ENCODE measurements around the gene LDLRAD1. TPM values are rescaled to one million over a fixed set of nuclear protein-coding genes. Genes with fewer than 3 reads are reported as not detected.

LDLRAD1 gene
- total RNA-seq, 1 experiment from 2014 or later, result not detected

DNA sequence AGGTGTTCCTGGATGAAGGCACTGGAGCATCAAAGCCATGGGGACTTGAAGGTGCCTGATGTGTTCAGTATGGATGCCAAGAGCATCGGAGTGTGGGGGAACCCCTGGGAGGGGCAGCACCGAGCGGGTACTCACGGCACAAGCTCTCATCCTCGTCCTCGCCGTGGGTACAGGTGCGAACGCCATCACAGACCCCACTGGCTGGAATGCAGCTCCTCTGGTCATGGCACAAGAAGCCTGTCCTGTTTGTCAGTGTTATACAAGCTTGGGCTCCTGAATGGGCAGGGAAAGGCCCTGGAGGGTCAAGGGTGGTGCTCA is 6.0 kb downstream of the LDLRAD1 start:
- TF ChIP-seq, protein P1, sequence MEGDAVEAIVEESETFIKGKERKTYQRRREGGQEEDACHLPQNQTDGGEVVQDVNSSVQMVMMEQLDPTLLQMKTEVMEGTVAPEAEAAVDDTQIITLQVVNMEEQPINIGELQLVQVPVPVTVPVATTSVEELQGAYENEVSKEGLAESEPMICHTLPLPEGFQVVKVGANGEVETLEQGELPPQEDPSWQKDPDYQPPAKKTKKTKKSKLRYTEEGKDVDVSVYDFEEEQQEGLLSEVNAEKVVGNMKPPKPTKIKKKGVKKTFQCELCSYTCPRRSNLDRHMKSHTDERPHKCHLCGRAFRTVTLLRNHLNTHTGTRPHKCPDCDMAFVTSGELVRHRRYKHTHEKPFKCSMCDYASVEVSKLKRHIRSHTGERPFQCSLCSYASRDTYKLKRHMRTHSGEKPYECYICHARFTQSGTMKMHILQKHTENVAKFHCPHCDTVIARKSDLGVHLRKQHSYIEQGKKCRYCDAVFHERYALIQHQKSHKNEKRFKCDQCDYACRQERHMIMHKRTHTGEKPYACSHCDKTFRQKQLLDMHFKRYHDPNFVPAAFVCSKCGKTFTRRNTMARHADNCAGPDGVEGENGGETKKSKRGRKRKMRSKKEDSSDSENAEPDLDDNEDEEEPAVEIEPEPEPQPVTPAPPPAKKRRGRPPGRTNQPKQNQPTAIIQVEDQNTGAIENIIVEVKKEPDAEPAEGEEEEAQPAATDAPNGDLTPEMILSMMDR (IDR thresholded peaks at IDR 0.05; ENCODE audit: unreplicated experiment), result no peak
- BruUV-seq (replicated peaks), result no TSS peak
- H3K4me3 Mint-ChIP-seq (ENCODE audit: unreplicated experiment), result no peak overlapping the region
- ChIA-PET POLR2A (no interaction called here), CTCF (interaction anchor here (0.6 to 0.8 kb wide), 2 partner anchors 52 to 192 kb away, joined by 3 to 4 read pairs; no protein-coding TSS in a partner anchor)
- H3K27me3 Mint-ChIP-seq (ENCODE audit: insufficient read depth, unreplicated experiment), result peaks cover 30% of the 10 kb centered on the region
- intact Hi-C loops (cut with micrococcal nuclease), result no loop called here
- H3K27ac Mint-ChIP-seq (ENCODE audit: low read depth, unreplicated experiment), result no peak overlapping the region
- peaks cover 13% of the 10 kb centered on the region for H3K4me1 Mint-ChIP-seq (ENCODE audit: insufficient read depth, unreplicated experiment)
- no peak for DNase-seq (ENCODE audit: unreplicated experiment)
- peaks cover 4% of the 10 kb centered on the region for H3K36me3 Mint-ChIP-seq (ENCODE audit: insufficient read depth, unreplicated experiment)
- H3K9me3 Mint-ChIP-seq (ENCODE audit: unreplicated experiment), result no peaks in the 10 kb centered on the region

DNA sequence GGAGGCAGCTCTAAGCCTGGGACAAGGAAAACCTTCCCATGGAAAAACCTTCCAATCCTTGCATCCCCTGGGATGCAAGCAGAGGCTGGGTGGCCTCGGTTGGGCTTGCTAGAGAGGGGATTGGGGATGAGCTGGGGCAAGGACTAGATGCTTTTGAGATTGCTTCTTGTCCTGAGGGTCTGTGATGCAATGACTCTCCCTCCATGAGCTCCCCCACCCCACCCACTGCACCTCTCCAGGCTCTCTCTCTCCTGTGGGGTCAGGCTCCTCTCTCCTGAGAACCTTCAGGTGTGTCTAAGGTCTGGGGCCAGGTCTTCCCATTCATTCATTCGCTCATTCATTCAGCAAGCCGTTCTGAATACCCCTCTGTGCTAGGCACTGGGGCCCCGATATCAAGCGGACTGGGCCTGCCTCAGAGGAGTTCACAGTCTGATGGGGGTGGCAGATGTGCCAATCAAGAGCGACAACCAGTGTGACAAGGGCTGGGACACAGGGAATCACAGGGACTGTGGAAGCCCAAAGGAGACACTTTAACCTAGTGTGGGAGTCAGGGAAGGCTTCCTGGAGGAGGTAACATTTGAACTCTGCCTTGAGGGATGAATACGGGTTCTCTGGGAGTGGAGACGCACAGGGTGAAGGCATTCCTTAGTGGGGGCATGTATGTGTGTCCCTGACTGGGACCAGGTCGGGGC is 6.5 kb downstream of the LDLRAD1 start:
- DNase-seq (ENCODE audit: unreplicated experiment), result no peak
- Mint-ChIP-seq H3K36me3 (ENCODE audit: insufficient read depth, unreplicated experiment) (peaks cover 4% of the 10 kb centered on the region), H3K4me1 (ENCODE audit: insufficient read depth, unreplicated experiment) (peaks cover 8% of the 10 kb centered on the region), H3K4me3 (ENCODE audit: unreplicated experiment) (no peak overlapping the region), H3K9me3 (ENCODE audit: unreplicated experiment) (no peaks in the 10 kb centered on the region), H3K27me3 (ENCODE audit: insufficient read depth, unreplicated experiment) (peaks cover 35% of the 10 kb centered on the region), H3K27ac (ENCODE audit: low read depth, unreplicated experiment) (no peak overlapping the region)
- TF ChIP-seq, protein P1 (IDR thresholded peaks at IDR 0.05; ENCODE audit: unreplicated experiment), result no peak
- no TSS peak for BruUV-seq (replicated peaks)
- intact Hi-C loops (cut with micrococcal nuclease), result no loop called here
- ChIA-PET POLR2A (no interaction called here), CTCF (interaction anchor here (0.8 kb wide), 1 partner anchor 52 kb away, joined by 3 read pairs; no protein-coding TSS in a partner anchor)

DNA sequence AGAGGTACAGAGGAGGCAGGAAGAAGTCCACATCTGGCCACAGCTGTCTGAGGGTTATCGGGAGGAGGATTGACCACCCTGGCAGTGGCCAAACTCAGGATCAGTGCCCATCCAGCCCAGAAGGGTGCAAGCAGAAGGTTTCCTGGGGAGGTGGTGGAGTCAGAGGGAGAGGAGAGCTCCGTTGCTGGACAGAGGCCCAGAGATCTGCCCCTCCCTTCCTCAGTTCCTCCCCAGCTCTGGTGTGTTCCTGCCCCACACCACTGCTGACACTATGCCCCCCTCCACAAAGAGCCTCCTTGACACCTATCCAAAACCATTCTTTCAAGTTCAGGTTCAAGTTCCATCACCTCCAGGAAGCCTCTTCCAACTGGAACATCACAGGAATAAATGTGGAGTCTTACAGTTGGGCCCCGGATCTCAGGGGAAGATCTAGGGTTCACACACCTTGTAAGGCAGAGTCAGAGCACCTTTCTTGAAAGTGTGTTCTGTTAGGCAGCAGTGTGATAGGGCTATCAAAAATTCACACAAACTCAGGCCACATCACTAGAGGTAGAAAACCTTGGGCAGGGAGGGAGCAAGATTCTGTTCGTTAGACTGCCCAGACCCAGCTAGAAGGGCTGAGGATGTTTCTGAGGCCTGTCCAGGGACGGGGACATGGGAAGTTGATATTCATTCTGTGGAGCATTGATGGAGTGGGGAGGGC is 7.4 kb downstream of the LDLRAD1 start:
- peaks cover 4% of the 10 kb centered on the region for H3K36me3 Mint-ChIP-seq (ENCODE audit: insufficient read depth, unreplicated experiment)
- H3K27ac Mint-ChIP-seq (ENCODE audit: low read depth, unreplicated experiment), result no peak overlapping the region
- peaks cover 44% of the 10 kb centered on the region for H3K27me3 Mint-ChIP-seq (ENCODE audit: insufficient read depth, unreplicated experiment)
- ChIA-PET CTCF (no interaction called here), POLR2A (interaction anchor here (1.2 kb wide), 1 partner anchor 8 kb away, joined by 3 read pairs; no protein-coding TSS in a partner anchor)
- no peaks in the 10 kb centered on the region for H3K9me3 Mint-ChIP-seq (ENCODE audit: unreplicated experiment)
- no peaks in the 10 kb centered on the region for H3K4me1 Mint-ChIP-seq (ENCODE audit: insufficient read depth, unreplicated experiment)
- no peak for DNase-seq (ENCODE audit: unreplicated experiment)
- BruUV-seq (replicated peaks), result no TSS peak
- intact Hi-C loops (cut with micrococcal nuclease), result no loop called here
- no peak overlapping the region for H3K4me3 Mint-ChIP-seq (ENCODE audit: unreplicated experiment)
- TF ChIP-seq, protein P1 (IDR thresholded peaks at IDR 0.05; ENCODE audit: unreplicated experiment), result no peak

DNA sequence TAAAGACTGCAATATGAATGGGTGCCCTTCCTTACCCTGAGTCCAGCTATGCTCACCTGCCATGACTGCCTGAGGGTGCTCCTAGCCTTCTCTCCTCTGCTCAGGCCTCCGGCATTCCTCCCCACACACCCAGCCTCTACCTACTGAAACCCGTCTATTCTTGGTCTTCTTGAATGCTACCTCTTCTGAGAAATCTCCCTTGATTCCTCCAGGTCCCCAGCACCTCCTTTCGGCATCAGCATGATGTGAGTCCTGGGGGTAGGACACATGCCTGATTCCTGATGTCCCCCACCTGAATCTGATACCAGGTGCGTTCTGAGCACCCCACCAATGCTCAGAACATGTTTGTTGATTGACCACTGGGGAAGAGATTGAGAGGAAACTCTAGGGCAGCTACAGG is 8.6 kb downstream of the LDLRAD1 start:
- no peak overlapping the region for H3K27ac Mint-ChIP-seq (ENCODE audit: low read depth, unreplicated experiment)
- H3K4me3 Mint-ChIP-seq (ENCODE audit: unreplicated experiment), result no peak overlapping the region
- peaks cover 4% of the 10 kb centered on the region for H3K36me3 Mint-ChIP-seq (ENCODE audit: insufficient read depth, unreplicated experiment)
- no peaks in the 10 kb centered on the region for H3K4me1 Mint-ChIP-seq (ENCODE audit: insufficient read depth, unreplicated experiment)
- BruUV-seq (replicated peaks), result no TSS peak
- CTCF ChIA-PET, result interaction anchor here (0.9 kb wide), 1 partner anchor 50 kb away, joined by 3 read pairs; no protein-coding TSS in a partner anchor
- no peaks in the 10 kb centered on the region for H3K9me3 Mint-ChIP-seq (ENCODE audit: unreplicated experiment)
- POLR2A ChIA-PET, result interaction anchor here (1.2 kb wide), 1 partner anchor 9 kb away, joined by 3 read pairs; no protein-coding TSS in a partner anchor
- no peak for DNase-seq (ENCODE audit: unreplicated experiment)
- TF ChIP-seq, protein P1 (IDR thresholded peaks at IDR 0.05; ENCODE audit: unreplicated experiment), result no peak
- intact Hi-C loops (cut with micrococcal nuclease), result no loop called here
- peaks cover 44% of the 10 kb centered on the region for H3K27me3 Mint-ChIP-seq (ENCODE audit: insufficient read depth, unreplicated experiment)
